MM.1S (cell line): ENCODE measurements around the gene TAF5.

ENCODE experiments used
- EZH2 ChIP-seq: fragments of 300-600 bp; sonication (generic); optimal IDR thresholded peaks from 2 replicates; pipeline ENCODE3; 2017; ENCODE audit warnings: low read depth, mild to moderate bottlenecking, antibody characterized with exemption, low read length, mixed read lengths
- EZH2phosphoT487 ChIP-seq: fragments of 300-600 bp; sonication (generic); IDR thresholded peaks from 2 replicates; pipeline ENCODE4 v1.6.1; 2018; ENCODE audit warnings: antibody characterized with exemption, low read length
- TF ChIP-seq, protein P1 (sequence below): fragments of 300-600 bp; sonication (generic); IDR thresholded peaks from 2 replicates; pipeline ENCODE4 v1.5.1; 2016; ENCODE audit warnings: antibody characterized with exemption, low read length, mixed read lengths

DNA sequence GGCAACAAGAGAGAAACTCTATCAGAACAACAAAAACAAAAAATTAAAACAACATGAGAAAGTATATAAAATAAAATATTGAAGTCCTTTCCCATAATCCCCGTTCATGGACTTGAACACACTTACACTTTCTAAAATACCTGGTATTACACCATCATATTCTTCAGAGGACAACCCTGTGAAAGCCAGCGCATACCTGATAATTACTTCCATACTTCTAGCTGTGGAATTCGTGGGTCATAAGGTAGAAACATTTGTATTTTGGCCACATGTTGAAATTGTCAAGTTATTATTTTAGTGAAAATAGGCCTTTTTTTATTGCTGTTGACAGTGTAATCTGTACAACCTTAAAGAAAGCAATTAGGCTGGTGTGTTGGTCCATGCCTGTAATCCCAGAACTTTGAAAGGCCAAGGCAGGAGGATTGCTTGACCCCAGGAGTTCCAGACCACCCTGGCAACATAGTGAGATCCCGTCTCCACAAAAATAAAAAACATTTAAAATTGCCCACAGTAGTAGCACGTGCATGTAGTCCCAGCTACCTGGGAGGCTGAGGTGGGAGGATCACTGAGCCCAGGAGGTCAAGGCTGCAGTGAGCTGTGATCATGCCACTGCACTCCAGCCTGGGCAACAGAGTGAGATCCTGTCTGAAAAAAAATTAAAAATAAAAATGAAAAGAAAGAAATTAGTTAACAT lies 11.7 kb upstream of the TAF5 start:
- TF ChIP-seq, protein P1, sequence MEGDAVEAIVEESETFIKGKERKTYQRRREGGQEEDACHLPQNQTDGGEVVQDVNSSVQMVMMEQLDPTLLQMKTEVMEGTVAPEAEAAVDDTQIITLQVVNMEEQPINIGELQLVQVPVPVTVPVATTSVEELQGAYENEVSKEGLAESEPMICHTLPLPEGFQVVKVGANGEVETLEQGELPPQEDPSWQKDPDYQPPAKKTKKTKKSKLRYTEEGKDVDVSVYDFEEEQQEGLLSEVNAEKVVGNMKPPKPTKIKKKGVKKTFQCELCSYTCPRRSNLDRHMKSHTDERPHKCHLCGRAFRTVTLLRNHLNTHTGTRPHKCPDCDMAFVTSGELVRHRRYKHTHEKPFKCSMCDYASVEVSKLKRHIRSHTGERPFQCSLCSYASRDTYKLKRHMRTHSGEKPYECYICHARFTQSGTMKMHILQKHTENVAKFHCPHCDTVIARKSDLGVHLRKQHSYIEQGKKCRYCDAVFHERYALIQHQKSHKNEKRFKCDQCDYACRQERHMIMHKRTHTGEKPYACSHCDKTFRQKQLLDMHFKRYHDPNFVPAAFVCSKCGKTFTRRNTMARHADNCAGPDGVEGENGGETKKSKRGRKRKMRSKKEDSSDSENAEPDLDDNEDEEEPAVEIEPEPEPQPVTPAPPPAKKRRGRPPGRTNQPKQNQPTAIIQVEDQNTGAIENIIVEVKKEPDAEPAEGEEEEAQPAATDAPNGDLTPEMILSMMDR: no peak
- no peak for TF ChIP-seq EZH2
- TF ChIP-seq EZH2phosphoT487: no peak
